ENCODE results near the gene LIN52.

- TF ChIP-seq CTCF (IDR thresholded peaks at IDR 0.05) (no peak), POLR2A (IDR thresholded peaks at IDR 0.05) (no peak)
These were observed 49.2 kb downstream of the LIN52 start for GRCh38 chr14:74133833-74134481.
